OCI-LY1 (cell line): Measurements from ENCODE around the gene FGD1.

Experiments
- EZH2 ChIP-seq: fragments of 200-600 bp; sonication (generic), shearing (Covaris generic); IDR thresholded peaks from 2 replicates; pipeline ENCODE4 v1.8.0; 2017; ENCODE audit warnings: borderline replicate concordance, mixed run types, mild to moderate bottlenecking, antibody characterized with exemption, low read length, moderate library complexity, mixed read lengths
- TF ChIP-seq, protein P1 (sequence below): fragments of 200-600 bp; sonication (generic), shearing (Covaris generic); IDR thresholded peaks from 2 replicates; pipeline ENCODE4 v1.5.1; 2017; ENCODE audit warnings: mild to moderate bottlenecking, antibody characterized with exemption, low read length, moderate library complexity, mixed read lengths

DNA sequence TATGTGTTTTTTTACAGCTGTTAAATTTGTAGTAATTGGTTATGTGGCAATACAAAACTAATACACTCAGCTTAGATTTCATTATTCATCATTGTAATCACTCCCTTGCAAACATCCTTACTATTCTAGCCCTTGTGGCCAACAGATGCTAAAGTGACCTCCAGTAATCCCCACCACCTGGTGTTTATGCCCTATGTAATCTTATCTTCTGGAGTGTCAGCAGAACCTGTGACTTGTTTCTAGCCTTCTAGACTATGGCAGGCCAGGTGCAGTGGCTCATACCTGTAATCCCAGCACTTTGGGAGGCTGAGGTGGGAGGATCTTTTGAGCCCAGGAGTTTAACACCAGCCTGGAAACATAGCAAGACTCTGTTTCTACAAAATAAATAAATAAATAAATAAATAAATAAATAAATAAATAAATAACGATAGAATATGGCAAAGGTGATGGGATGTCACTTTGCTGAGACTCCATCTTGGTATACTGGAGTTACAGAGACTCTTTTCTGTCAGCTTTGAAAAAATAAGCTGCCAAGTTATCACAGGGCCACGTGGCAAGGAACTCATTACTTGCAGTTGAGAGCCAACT is 68.1 kb downstream of the FGD1 start:
- TF ChIP-seq EZH2: no peak
- TF ChIP-seq, protein P1, sequence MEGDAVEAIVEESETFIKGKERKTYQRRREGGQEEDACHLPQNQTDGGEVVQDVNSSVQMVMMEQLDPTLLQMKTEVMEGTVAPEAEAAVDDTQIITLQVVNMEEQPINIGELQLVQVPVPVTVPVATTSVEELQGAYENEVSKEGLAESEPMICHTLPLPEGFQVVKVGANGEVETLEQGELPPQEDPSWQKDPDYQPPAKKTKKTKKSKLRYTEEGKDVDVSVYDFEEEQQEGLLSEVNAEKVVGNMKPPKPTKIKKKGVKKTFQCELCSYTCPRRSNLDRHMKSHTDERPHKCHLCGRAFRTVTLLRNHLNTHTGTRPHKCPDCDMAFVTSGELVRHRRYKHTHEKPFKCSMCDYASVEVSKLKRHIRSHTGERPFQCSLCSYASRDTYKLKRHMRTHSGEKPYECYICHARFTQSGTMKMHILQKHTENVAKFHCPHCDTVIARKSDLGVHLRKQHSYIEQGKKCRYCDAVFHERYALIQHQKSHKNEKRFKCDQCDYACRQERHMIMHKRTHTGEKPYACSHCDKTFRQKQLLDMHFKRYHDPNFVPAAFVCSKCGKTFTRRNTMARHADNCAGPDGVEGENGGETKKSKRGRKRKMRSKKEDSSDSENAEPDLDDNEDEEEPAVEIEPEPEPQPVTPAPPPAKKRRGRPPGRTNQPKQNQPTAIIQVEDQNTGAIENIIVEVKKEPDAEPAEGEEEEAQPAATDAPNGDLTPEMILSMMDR: no peak
